A549 (cell line): Measurements from ENCODE around the gene LBH. TPM values are rescaled to one million over a fixed set of nuclear protein-coding genes. Genes with fewer than 3 reads are reported as not detected.

Source experiments
- ATAC-seq, 2 experiments: fragments of 200-7000 bp in 1 of 2; fragments of >200 bp in 1 of 2; cut with Nextera tagmentation in 1 of 2; cut with Tn5 transposase in 1 of 2; 3 replicates each; pipeline versions ENCODE4 v1.8.0 to v1.9.1; 2018 to 2020; ENCODE audit warnings: mild to moderate bottlenecking in 1 of 2, moderate library complexity in 1 of 2
- CTCF ChIA-PET: fragments of 300-600 bp; sonication (Branson Sonifier 250); formaldehyde crosslinking; extraction: SDS; loops from one replicate; lab custom pipeline; 2021; ENCODE audit warnings: antibody characterized with exemption, inconsistent platforms; lab: Yijun Ruan, JAX
- POLR2A ChIA-PET: fragments of 350-600 bp; formaldehyde crosslinking; extraction: SDS; loops from one replicate; lab custom pipeline; 2021; ENCODE audit warnings: antibody characterized with exemption, inconsistent platforms; lab: Yijun Ruan, JAX
- DNase-seq, 2 experiments: peaks; one replicate each; pipeline versions ENCODE4 v3.0.0 to v3.0.0-alpha.2; 2011 to 2016; ENCODE audit warnings: low read depth in 1 of 2, low spot score in 1 of 2
- FAIRE-seq: peaks from 2 replicates; lab custom pipeline; 2011; peaks lifted over from hg19 to GRCh38; lab: Jason Lieb, UNC
- H3K27ac ChIP-seq, 2 experiments: fragments of >200 bp; sonication (Bioruptor Twin); formaldehyde crosslinking; 3 replicates each; pipeline ENCODE4 v1.5.1; 2016 to 2017
- H3K4me1 ChIP-seq: fragments of >200 bp; sonication (Bioruptor Twin); formaldehyde crosslinking; 3 replicates; pipeline ENCODE4 v1.6.1; 2016
- H3K4me2 ChIP-seq: fragments of >200 bp; sonication (Bioruptor Twin); formaldehyde crosslinking; 3 replicates; pipeline ENCODE4 v1.6.1; 2016
- H3K4me3 ChIP-seq: fragments of >200 bp; sonication (Bioruptor Twin); formaldehyde crosslinking; 3 replicates; pipeline ENCODE4 v1.5.1; 2016
- H3K9me3 ChIP-seq: fragments of >200 bp; sonication (Bioruptor Twin); formaldehyde crosslinking; 3 replicates; pipeline ENCODE4 v1.6.1; 2016
- BHLHE40 ChIP-seq: IDR thresholded peaks from 2 replicates; pipeline ENCODE4 v1.6.1; 2012; ENCODE audit warnings: low read depth, low read length, inconsistent platforms
- CBX8 ChIP-seq: fragments of 200-600 bp; sonication (generic); IDR thresholded peaks from 2 replicates; pipeline ENCODE4 v1.6.1; 2016
- CEBPB ChIP-seq, 2 experiments: fragments of >200 bp in 1 of 2; sonication (Bioruptor Twin) in 1 of 2; formaldehyde crosslinking in 1 of 2; IDR thresholded peaks; 2 replicates each; pipeline ENCODE4 v1.6.1; 2012 to 2016
- CHD2 ChIP-seq: fragments of 150-350 bp; IDR thresholded peaks from 2 replicates; pipeline ENCODE4 v1.6.1; 2014; ENCODE audit warnings: low read length; ENCODE audit not compliant: partially characterized antibody
- ESRRA ChIP-seq: fragments of 150-350 bp; IDR thresholded peaks from 2 replicates; pipeline ENCODE4 v1.6.1; 2014; ENCODE audit warnings: mild to moderate bottlenecking, low read length, borderline replicate concordance
- FOSB ChIP-seq: fragments of 250-450 bp; sonication (Bioruptor Pico); IDR thresholded peaks from 2 replicates; pipeline ENCODE4 v1.5.0; 2020; ENCODE audit warnings: mild to moderate bottlenecking, moderate library complexity
- GATA3 ChIP-seq: IDR thresholded peaks from 2 replicates; pipeline ENCODE4 v1.6.1; 2012; ENCODE audit warnings: borderline replicate concordance
- HDAC2 ChIP-seq: fragments of 200-600 bp; sonication (generic); IDR thresholded peaks from 2 replicates; pipeline ENCODE4 v1.6.1; 2016
- HOXA7 ChIP-seq: fragments of 250-450 bp; sonication (Bioruptor Pico); IDR thresholded peaks from 2 replicates; pipeline ENCODE4 v1.5.0; 2020; ENCODE audit warnings: mild to moderate bottlenecking, moderate library complexity
- JUNB ChIP-seq: fragments of >200 bp; sonication (Bioruptor Twin); formaldehyde crosslinking; IDR thresholded peaks from 2 replicates; pipeline ENCODE4 v1.6.1; 2016
- KDM5A ChIP-seq: fragments of 200-600 bp; sonication (generic); IDR thresholded peaks from 2 replicates; pipeline ENCODE4 v1.6.1; 2016; ENCODE audit warnings: antibody characterized with exemption, mild to moderate bottlenecking
- NFE2L2 ChIP-seq: fragments of 150-350 bp; conservative IDR thresholded peaks from 2 replicates; pipeline ENCODE4 v1.6.1; 2014; ENCODE audit warnings: low read length
- POLR2A ChIP-seq: IDR thresholded peaks from 2 replicates; pipeline ENCODE4 v1.6.1; 2012; ENCODE audit warnings: mild to moderate bottlenecking, low read length
- POLR2AphosphoS2 ChIP-seq: conservative IDR thresholded peaks from 2 replicates; pipeline ENCODE4 v1.6.1; 2012; ENCODE audit warnings: low read length, improper control_type of control experiment, inconsistent platforms
- RARB ChIP-seq: fragments of 250-450 bp; sonication (Bioruptor Pico); IDR thresholded peaks from 2 replicates; pipeline ENCODE4 v1.8.0; 2021; ENCODE audit warnings: mild to moderate bottlenecking, moderate library complexity
- SMC3 ChIP-seq: fragments of >200 bp; sonication (Bioruptor Twin); formaldehyde crosslinking; IDR thresholded peaks from 3 replicates; pipeline ENCODE4 v1.6.1; 2018; ENCODE audit warnings: inconsistent platforms
- SREBF2 ChIP-seq: fragments of 450-650 bp; IDR thresholded peaks from 2 replicates; pipeline ENCODE4 v1.6.1; 2014; ENCODE audit warnings: mild to moderate bottlenecking, moderate library complexity
- WGBS: methylation state at CpG from one replicate; pipeline ENCODE4 v1.1.6; 2017; ENCODE audit errors: missing lambda C conversion rate; 5-methylcytosine and 5-hydroxymethylcytosine counted together
- polyA plus RNA-seq, 4 experiments: library from polyadenylated mRNA; depleted of rRNA in 3 of 4; stranded (reverse); fragments of >200 nt; fragmentation: RNase III in 1 of 4; extraction: RNeasy Plus Mini Kit Qiagen cat#74134 plus additional on column Dnase treatment in 1 of 4; gene quantifications; 2 replicates in 3 of 4; 3 replicates in 1 of 4; pipeline ENCODE4 v1.2.3, GENCODE V29; 2011 to 2017
- TF ChIP-seq, protein P1 (sequence below): IDR thresholded peaks from 2 replicates; pipeline ENCODE4 v1.6.1; 2012
- TF ChIP-seq, protein P2 (sequence below): fragments of >200 bp; sonication (Bioruptor Twin); formaldehyde crosslinking; IDR thresholded peaks from 3 replicates; pipeline ENCODE4 v1.6.1; 2016
- TF ChIP-seq, protein P3 (sequence below): fragments of >200 bp; sonication (Bioruptor Twin); formaldehyde crosslinking; IDR thresholded peaks from 2 replicates; pipeline ENCODE4 v1.6.1; 2016
- TF ChIP-seq, protein P4 (sequence below): IDR thresholded peaks from 2 replicates; pipeline ENCODE4 v1.6.1; 2012

The LBH gene
- polyA plus RNA-seq, 2 of the 4 experiments (the other 2 are of a cell fraction), result 163 to 216 TPM

DNA sequence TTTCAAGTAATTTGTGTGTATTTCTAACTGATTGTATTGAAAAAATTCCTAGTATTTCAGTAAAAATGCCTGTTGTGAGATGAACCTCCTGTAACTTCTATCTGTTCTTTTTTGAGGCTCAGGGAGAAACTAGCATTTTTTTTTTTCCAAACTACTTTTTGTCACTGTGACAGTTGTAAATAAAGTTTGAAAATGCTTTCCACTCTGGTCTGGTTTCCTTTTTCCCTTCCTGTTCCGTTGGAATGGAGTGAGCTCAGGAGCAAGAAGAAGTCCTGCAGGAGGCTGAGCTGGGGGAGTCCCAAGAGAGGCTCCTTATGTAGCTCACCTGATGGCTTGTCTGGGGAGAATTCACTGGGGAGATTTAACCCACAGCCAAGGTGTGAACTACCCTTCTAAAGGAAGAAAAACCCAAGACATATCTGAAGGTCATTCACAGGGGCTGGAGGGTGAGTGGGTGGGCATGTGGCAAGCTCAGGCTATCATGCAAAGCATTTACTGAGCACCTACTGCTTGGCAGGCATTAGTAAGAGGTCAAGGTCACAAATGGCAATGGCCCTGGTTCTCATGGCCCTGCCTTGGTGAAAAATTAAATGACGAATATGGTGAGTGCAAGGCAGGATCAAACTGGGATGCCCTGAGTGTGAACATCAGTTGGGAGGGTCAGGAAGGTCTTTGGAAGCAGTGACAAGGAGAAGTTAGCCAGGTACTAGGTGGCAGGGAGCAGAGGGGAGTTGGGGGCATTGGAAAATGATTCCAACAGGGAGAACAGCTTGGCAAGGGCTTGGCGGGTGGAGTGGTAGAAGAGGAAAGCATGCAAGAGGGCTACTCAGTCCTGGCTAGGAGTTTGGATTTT is 28.7 kb downstream of the LBH start:
- Histone ChIP-seq H3K9me3 (peaks cover 14% of the 10 kb centered on the region; the same call in 2 of the 3 replicates), H3K4me1 (peaks cover 10% of the 10 kb centered on the region; the same call in 2 of the 3 replicates), H3K4me2 (no peak overlapping the region), H3K4me3 (no peak overlapping the region), H3K27ac (peak overlapping the region in 1 of 2 experiments; percentile 22; a peak in 2 of 6 replicates)
- ChIA-PET CTCF (interaction anchor here (0.9 to 14.6 kb wide), 2 partner anchors 12 to 23 kb away, joined by 3 to 135 read pairs; no protein-coding TSS in a partner anchor), POLR2A (interaction anchor here (0.5 to 0.6 kb wide), 2 partner anchors 29 to 382 kb away, joined by 3 read pairs; partner anchors contain the start of gene LBH)
- DNase-seq (no peak), FAIRE-seq (no peak), ATAC-seq (no peak)
- WGBS, result 91% methylated on average over 3 of the region's 3 CpGs
- TF ChIP-seq POLR2AphosphoS2, result peak; percentile 83; the same call in 1 of the 2 replicates
- no peak for TF ChIP-seq CBX8
- 0 out of 2 replicates have a peak, but pooled peaks have one; percentile 6 for TF ChIP-seq GATA3
- TF ChIP-seq, protein P1, sequence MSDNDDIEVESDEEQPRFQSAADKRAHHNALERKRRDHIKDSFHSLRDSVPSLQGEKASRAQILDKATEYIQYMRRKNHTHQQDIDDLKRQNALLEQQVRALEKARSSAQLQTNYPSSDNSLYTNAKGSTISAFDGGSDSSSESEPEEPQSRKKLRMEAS, result no peak
- peak; percentile 81; the same call in 1 of the 2 replicates for TF ChIP-seq HOXA7 (CRISPR knock-in tag)
- TF ChIP-seq FOSB (CRISPR knock-in tag), result peak; percentile 44; the same call in 1 of the 2 replicates

DNA sequence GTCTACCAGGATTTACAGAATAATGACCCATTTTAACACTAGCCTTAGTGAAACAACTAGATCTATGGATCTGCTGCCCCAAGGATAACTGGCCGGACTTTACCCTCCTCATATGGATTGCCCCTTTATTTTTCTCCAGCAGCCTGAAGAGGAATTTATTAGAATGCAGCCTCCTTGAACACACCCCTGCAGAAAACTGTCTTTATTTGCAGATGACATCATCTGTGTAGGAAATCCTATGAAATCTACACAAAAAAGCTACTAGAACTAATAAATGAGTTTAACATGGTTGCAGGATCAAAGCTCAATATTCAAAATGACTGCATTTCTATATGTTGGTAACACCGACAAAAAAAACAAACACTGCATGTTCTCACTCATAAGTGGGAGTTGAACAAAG is 29.6 kb downstream of the LBH start:
- TF ChIP-seq, protein P2, sequence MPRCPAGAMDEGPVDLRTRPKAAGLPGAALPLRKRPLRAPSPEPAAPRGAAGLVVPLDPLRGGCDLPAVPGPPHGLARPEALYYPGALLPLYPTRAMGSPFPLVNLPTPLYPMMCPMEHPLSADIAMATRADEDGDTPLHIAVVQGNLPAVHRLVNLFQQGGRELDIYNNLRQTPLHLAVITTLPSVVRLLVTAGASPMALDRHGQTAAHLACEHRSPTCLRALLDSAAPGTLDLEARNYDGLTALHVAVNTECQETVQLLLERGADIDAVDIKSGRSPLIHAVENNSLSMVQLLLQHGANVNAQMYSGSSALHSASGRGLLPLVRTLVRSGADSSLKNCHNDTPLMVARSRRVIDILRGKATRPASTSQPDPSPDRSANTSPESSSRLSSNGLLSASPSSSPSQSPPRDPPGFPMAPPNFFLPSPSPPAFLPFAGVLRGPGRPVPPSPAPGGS, result no peak
- TF ChIP-seq HOXA7 (CRISPR knock-in tag), result peak; percentile 7; the same call in 1 of the 2 replicates
- no peak for FAIRE-seq
- POLR2A ChIA-PET, result interaction anchor here (1.0 to 1.7 kb wide), 2 partner anchors 8 to 12 kb away, joined by 3 to 4 read pairs; no protein-coding TSS in a partner anchor
- peak overlapping the region in 1 of 2 experiments; percentile 7; a peak in 2 of 6 replicates for H3K27ac ChIP-seq
- no peak for DNase-seq
- WGBS, result 52% methylated on average over 2 of the region's 2 CpGs
- H3K4me1 ChIP-seq, result peaks cover 8% of the 10 kb centered on the region
- CTCF ChIA-PET, result no interaction called here
- no peak overlapping the region for H3K4me2 ChIP-seq
- H3K9me3 ChIP-seq, result peaks cover 14% of the 10 kb centered on the region; the same call in 2 of the 3 replicates
- no peak for ATAC-seq
- H3K4me3 ChIP-seq, result no peak overlapping the region

DNA sequence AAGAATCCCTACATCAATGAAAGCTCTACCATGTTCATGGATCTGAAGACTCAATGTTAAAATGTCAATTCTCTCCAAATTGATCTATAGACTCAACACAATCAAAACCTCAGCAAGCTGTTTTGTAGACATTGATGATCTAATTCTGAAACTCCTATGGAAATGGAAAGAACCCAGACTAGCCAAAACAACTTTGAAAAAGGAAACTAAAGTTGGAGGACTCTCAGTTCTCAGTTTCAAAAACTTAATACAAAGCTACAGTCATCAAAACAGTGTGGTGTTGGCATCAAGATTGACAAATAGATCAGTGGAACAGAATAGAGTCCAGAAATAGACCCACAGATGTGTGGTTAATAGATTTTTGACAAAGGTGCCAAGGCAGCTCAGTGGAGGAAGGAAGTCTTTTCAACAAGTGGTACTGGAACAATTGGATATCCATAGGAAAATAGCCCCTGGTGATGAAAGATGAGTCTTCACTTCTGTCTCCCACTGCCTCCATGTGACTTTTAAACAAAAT is 30.4 kb downstream of the LBH start:
- Histone ChIP-seq H3K27ac (no peak overlapping the region), H3K4me2 (no peak overlapping the region), H3K4me1 (peaks cover 15% of the 10 kb centered on the region)
- no peak for DNase-seq
- peak in 1 of 2 experiments; percentile 6; a peak in 2 of 6 replicates for ATAC-seq
- ChIA-PET POLR2A (interaction anchor here (1.0 to 1.7 kb wide), 2 partner anchors 9 to 11 kb away, joined by 3 to 4 read pairs; no protein-coding TSS in a partner anchor), CTCF (interaction anchor here (1.2 kb wide), 1 partner anchor 53 kb away, joined by 3 read pairs; no protein-coding TSS in a partner anchor)
- no peak for FAIRE-seq
- TF ChIP-seq BHLHE40 (no peak), HOXA7 (CRISPR knock-in tag) (peak; percentile 79), CEBPB (IDR thresholded peaks at IDR 0.05) (peak in 1 of 2 experiments; percentile 29; a peak in 1 of 4 replicates), POLR2A (no peak), KDM5A (no peak), NFE2L2 (no peak), HDAC2 (peak; percentile 28; the same call in 1 of the 2 replicates), CHD2 (no peak), RARB (CRISPR knock-in tag) (no peak), SMC3 (no peak), ESRRA (no peak), GATA3 (no peak), JUNB (no peak), SREBF2 (no peak), FOSB (CRISPR knock-in tag) (peak; percentile 58; the same call in 1 of the 2 replicates)
- TF ChIP-seq, protein P3, sequence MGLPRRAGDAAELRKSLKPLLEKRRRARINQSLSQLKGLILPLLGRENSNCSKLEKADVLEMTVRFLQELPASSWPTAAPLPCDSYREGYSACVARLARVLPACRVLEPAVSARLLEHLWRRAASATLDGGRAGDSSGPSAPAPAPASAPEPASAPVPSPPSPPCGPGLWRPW, result no peak
- TF ChIP-seq, protein P4, sequence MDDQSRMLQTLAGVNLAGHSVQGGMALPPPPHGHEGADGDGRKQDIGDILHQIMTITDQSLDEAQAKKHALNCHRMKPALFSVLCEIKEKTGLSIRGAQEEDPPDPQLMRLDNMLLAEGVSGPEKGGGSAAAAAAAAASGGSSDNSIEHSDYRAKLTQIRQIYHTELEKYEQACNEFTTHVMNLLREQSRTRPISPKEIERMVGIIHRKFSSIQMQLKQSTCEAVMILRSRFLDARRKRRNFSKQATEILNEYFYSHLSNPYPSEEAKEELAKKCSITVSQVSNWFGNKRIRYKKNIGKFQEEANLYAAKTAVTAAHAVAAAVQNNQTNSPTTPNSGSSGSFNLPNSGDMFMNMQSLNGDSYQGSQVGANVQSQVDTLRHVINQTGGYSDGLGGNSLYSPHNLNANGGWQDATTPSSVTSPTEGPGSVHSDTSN, result no peak
- TF ChIP-seq, all 56 proteins: peak for 4
- peaks cover 14% of the 10 kb centered on the region; the same call in 2 of the 3 replicates for H3K9me3 ChIP-seq
- H3K4me3 ChIP-seq, result no peak overlapping the region
